Measurements from ENCODE around the gene IQCH.

The IQCH gene

GRCh38 chr15:67358391-67358790 lies 103.8 kb downstream of the IQCH start:
- Histone ChIP-seq H3K27me3 (ENCODE audit: control insufficient read depth, low read length) (no peaks in the 10 kb centered on the region), H3K9me3 (ENCODE audit: control insufficient read depth, insufficient read depth, low read length) (no peaks in the 10 kb centered on the region), H3K4me2 (ENCODE audit: low read length) (no peak overlapping the region), H3K79me2 (ENCODE audit: control insufficient read depth, low read length) (no peaks in the 10 kb centered on the region), H3K27ac (ENCODE audit: low read depth, low read length) (no peak overlapping the region), H4K20me1 (ENCODE audit: control insufficient read depth, insufficient read depth, low read depth, low read length) (no peaks in the 10 kb centered on the region), H3F3A (ENCODE audit: control insufficient read depth, insufficient read depth) (no peaks in the 10 kb centered on the region), H3K4me1 (ENCODE audit: control insufficient read depth, low read length) (no peaks in the 10 kb centered on the region), H3K9me2 (replicated peaks; ENCODE audit: control insufficient read depth, low read length) (no peaks in the 10 kb centered on the region), H3K4me3 (ENCODE audit: low read length) (no peak overlapping the region), H3K36me3 (ENCODE audit: control insufficient read depth, low read length) (no peaks in the 10 kb centered on the region)
- TF ChIP-seq EZH2phosphoT487 (IDR thresholded peaks at IDR 0.05; ENCODE audit: borderline replicate concordance, low read length) (no peak), CTCF (IDR thresholded peaks at IDR 0.05; ENCODE audit: low read depth, low read length, poor library complexity, severe bottlenecking) (no peak)

- Histone ChIP-seq H3K4me1 (ENCODE audit: control insufficient read depth, low read length) (no peaks in the 10 kb centered on the region), H3K9me3 (ENCODE audit: control insufficient read depth, insufficient read depth, low read length) (no peaks in the 10 kb centered on the region), H3K4me2 (ENCODE audit: low read length) (no peak overlapping the region), H3K27ac (ENCODE audit: low read depth, low read length) (no peak overlapping the region), H3K79me2 (ENCODE audit: control insufficient read depth, low read length) (no peaks in the 10 kb centered on the region), H3K9me2 (replicated peaks; ENCODE audit: control insufficient read depth, low read length) (no peaks in the 10 kb centered on the region), H4K20me1 (ENCODE audit: control insufficient read depth, insufficient read depth, low read depth, low read length) (no peaks in the 10 kb centered on the region), H3K4me3 (ENCODE audit: low read length) (no peak overlapping the region), H3F3A (ENCODE audit: control insufficient read depth, insufficient read depth) (no peaks in the 10 kb centered on the region), H3K36me3 (ENCODE audit: control insufficient read depth, low read length) (no peaks in the 10 kb centered on the region), H3K27me3 (ENCODE audit: control insufficient read depth, low read length) (no peaks in the 10 kb centered on the region)
- no peak for TF ChIP-seq EZH2phosphoT487 (IDR thresholded peaks at IDR 0.05; ENCODE audit: borderline replicate concordance, low read length)
- TF ChIP-seq CTCF (IDR thresholded peaks at IDR 0.05; ENCODE audit: low read depth, low read length, poor library complexity, severe bottlenecking) = no peak
Observed at GRCh38 chr15:67358812-67359211, 104.2 kb downstream of the IQCH start.

- H3K36me3 ChIP-seq (ENCODE audit: control insufficient read depth, low read length) = no peaks in the 10 kb centered on the region
- H3K79me2 ChIP-seq (ENCODE audit: control insufficient read depth, low read length) = no peaks in the 10 kb centered on the region
- no peaks in the 10 kb centered on the region for H3K27me3 ChIP-seq (ENCODE audit: control insufficient read depth, low read length)
- no peaks in the 10 kb centered on the region for H3K9me3 ChIP-seq (ENCODE audit: control insufficient read depth, insufficient read depth, low read length)
- no peak overlapping the region for H3K27ac ChIP-seq (ENCODE audit: low read depth, low read length)
- H3K9me2 ChIP-seq (replicated peaks; ENCODE audit: control insufficient read depth, low read length) = no peaks in the 10 kb centered on the region
- TF ChIP-seq CTCF (IDR thresholded peaks at IDR 0.05; ENCODE audit: low read depth, low read length, poor library complexity, severe bottlenecking) = no peak
- TF ChIP-seq EZH2phosphoT487 (IDR thresholded peaks at IDR 0.05; ENCODE audit: borderline replicate concordance, low read length) = no peak
- H3K4me3 ChIP-seq (ENCODE audit: low read length) = no peak overlapping the region
- no peak overlapping the region for H3K4me2 ChIP-seq (ENCODE audit: low read length)
- H3F3A ChIP-seq (ENCODE audit: control insufficient read depth, insufficient read depth) = no peaks in the 10 kb centered on the region
- no peaks in the 10 kb centered on the region for H4K20me1 ChIP-seq (ENCODE audit: control insufficient read depth, insufficient read depth, low read depth, low read length)
- no peaks in the 10 kb centered on the region for H3K4me1 ChIP-seq (ENCODE audit: control insufficient read depth, low read length)
Observed at GRCh38 chr15:67359431-67360079, 105.0 kb downstream of the IQCH start.

Data from DOHH2 (cell line).